HG03066 (cell line): ENCODE results near the gene PTPN12.

ENCODE experiments used
- ATAC-seq: cut with Tn5 transposase; IDR thresholded peaks from one replicate; pipeline ENCODE4 v1.9.1; 2021; ENCODE audit warnings: low read depth; ENCODE audit not compliant: unreplicated experiment

PTPN12 gene

DNA sequence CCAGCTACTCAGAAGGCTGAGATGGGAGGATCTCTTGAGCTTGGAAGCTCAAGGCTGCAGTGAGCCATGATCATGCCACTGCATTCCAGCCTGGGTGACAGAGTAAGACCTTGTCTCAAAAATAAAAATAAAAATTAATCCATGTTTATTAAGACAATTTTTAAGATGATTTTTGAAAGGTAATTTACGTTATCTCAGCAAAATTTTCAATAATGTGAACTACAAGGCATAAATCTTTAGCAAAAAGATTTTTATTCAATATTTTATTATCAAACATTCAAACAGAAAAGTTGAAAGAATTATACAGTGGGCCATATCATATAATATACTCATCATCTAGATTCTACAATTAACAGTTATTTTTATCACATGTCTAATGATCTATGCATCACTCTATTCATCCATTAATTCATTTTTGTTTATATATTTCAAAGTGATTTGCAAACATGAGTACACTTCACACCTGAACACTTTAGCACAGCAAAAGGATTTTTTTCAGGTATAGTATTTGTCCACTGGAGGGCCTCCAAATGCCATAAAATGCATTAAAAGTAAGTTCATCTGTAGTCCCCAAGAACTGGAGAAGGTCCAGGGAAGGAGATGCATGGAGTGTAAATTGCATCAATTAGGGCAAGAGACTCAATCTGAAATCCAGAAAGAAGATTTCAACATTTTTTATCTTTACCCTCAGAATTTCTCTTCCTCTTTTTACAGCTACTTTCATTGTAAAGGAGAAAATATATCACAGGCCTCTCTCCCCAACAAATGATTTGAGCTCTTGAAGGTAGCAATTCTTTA is 120.5 kb downstream of the PTPN12 start:
- ATAC-seq, result no peak

DNA sequence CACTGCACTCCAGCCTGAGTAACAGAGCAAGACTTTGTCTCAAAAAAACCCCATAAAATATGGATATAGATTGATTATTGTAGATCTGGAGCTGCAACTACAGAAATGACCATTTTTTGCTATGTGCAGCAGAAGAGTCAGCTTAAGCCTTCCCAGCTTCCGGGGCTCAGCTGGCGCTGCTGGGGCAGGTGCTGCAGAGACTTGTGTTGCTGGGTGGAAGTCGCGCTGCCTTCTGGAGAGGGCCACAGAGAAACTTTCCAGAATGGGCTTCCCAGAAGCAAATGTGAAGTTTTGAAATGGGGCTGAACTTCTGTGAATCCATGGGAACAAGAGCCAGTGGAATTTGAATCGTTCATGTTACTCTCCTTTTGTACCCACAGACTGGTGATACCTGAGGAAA is 121.8 kb downstream of the PTPN12 start:
- ATAC-seq, result no peak

DNA sequence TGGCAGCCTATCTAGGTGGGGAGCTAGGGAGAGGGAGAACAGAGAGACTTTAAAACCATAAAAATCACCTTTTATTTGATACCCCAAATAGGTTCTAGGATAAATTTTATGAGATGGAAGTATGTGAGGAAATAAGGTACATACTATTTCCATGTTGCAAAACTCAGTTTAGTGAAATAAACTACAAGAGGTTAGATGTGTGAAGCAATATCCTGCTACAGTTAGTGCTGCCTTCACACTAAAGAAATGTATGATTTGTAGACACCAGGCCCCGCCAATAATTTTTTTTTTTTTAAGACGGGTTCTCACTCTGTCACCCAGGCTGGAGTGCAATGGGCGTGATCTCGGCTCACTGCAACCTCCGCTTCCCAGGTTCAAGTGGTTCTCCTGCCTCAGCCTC is 124.7 kb downstream of the PTPN12 start:
- ATAC-seq, result no peak

DNA sequence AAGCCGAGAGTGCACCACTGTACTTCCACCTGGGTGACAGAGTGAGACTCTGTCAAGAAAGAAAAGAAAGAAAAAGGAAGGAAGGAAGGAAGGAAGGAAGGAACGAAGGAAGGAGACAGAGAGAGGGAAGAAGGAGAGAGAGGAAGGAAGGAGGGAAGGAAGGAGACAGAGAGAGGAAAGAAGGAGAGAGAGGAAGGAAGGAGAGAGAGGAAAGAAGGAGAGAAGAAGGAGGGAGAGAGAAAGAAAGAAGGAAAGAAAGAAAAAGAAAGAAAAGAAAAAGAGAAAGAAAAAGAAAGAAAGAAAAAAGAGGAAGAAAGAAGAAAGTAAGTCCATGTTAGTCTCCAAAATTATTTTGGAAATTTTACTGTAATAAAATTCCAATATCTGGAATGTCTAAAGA is 125.8 kb downstream of the PTPN12 start:
- ATAC-seq, result no peak

DNA sequence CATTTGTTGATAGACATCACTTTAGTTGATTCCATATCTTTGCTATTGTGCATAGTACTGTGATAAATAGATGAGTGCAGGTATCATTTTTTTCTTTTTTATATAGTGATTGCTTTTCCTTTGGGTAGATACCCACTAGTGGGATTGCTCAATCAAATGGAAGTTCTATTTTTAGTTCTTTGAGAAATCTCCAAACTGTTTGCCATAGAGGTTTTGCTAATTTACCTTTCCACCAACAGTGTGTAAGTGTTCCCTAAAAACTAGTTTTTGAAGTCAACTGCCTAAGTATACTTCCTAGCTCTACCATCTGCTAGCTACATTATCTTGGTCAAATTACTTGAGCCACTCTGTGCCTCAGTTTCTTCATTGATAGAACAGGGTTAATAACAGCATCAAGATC is 127.6 kb downstream of the PTPN12 start:
- no peak for ATAC-seq

DNA sequence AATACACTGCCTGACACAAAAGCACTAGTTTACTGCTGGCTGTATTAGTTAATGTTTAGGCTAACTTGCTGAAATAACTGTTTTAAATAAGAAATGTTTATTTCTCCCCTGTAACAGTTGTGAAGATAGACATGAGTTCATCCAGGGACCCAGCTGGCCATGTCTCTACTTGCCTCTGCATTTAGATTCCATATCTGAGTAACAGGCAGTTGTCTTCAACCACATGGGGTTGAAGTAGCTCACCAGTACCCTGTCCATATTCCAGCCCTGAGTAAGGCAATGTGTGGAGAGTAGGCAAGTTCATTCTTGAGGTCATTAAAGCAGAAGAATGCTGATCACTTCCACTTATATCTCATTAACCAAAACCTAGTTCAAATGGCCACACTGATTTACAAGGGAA is 128.1 kb downstream of the PTPN12 start:
- no peak for ATAC-seq

DNA sequence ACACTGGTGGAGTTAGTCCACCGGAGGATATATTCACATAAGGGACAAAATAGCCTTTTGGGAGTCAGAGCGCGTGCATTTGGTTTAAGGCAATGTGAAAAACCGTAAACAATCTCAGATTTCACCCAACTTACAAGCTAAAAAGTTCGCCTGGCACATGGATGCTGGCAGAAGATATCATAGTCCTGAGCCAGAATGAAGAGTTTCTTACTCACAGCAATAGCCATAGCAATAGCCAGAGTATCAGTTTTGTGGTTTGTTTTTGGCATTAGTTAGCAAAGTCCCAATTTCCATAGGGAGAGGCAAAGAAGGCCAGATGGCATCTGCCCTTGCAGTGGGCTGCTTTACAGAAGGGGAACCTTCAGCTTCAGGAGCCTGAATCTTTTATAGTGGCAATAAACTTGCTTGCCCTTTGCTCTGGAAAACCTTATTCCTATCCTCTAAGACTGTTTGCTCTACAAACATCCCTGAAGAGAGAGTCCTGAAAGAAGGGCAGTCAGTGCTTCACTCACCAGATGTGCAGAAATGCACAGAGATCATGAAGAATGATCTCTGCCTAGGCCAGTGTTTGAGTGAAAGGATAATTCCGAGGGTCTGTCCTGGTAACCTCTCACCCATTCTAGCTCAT is 130.5 kb downstream of the PTPN12 start:
- ATAC-seq, result no peak

DNA sequence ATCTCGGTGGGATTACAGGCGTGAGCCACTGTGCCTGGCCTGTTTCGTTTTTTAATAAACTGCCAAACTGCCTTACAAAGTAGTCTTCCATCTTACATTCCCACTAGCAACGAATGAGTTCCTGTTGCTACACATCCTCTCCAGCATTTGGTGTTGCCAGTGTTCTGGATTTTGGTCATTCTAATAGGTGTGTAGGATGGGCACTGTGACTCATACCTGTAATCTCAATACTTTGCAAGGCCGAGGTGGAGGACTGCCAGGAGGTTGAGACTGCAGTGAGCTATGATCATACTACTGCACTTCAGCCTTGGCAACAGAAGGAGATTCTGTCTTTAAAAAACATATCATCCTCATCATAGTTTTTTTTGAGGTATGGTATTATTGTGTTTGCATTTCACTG is 137.8 kb downstream of the PTPN12 start:
- ATAC-seq, result no peak

DNA sequence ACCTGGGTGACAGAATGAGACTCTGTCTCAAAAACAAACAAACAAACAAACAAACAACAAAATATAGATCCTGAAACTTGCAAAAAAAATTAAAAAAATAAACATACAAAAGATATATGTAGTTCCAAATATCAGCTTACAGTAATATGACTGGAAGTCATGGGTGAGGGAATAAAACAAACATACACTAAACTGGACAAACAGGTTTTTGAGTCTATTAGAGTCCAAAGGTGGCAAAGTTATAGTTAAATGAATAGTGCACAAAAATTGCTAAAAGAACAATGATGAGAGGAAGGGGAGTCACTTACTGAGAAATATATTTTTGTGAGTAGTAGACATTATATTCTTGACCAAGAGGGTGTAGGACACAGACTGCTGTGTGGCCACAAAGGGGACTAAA is 142.5 kb downstream of the PTPN12 start:
- no peak for ATAC-seq

DNA sequence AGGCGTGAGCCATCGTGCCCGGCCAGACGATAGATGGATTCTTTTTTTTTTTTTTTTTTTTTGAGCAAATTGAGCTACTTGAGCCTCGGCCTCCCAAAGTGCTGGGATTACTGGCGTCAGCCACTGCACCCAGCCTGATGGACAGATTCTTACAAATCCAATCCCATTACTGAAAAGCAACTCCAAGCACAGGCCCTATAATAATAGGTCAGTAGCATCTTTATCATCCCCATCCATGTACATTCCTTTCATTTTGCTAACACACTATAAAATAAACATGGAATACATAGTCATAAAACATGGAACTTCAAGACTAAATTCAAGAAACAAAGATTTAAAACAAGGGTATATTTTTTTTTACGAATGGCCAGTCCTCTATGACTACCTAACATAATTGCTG is 143.2 kb downstream of the PTPN12 start:
- ATAC-seq, result no peak

DNA sequence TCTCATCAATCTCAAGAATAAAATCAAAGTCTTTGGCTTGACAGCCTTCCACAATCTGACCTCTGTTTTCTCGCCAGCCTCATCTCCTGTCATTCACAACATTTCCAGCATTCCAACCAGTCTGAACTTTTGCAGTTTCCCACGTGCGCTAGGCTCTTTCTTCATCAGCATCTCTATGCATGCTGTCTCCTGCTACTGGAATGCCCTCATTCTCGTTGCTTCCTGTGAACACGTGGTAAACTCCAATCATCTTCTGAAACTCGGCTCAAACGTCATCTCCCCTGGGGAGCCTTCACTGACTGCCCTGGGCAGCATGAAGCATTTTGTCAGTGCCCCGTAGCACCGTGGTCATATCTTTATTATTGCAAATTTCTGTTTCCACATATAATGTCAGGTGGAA is 146.9 kb downstream of the PTPN12 start:
- ATAC-seq, result no peak

DNA sequence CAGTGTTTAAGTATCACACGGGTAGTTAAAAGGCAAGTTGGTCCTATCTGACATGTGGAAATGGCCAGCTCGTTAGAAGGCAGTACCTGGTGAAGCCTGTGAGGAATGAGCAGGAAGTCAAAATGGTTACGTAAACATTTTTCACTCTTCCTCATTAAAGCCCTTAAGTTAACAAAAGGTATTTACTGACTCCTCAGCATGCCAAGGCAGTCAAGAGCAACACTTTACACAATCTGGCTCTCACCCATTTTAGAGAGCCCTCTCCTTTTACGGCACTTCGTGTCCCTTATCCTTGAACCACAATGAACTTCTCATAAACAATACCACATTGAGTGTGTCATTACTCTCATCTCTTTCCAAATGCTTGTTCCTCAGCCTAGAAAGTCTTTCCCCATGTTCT is 148.1 kb downstream of the PTPN12 start:
- ATAC-seq, result no peak

DNA sequence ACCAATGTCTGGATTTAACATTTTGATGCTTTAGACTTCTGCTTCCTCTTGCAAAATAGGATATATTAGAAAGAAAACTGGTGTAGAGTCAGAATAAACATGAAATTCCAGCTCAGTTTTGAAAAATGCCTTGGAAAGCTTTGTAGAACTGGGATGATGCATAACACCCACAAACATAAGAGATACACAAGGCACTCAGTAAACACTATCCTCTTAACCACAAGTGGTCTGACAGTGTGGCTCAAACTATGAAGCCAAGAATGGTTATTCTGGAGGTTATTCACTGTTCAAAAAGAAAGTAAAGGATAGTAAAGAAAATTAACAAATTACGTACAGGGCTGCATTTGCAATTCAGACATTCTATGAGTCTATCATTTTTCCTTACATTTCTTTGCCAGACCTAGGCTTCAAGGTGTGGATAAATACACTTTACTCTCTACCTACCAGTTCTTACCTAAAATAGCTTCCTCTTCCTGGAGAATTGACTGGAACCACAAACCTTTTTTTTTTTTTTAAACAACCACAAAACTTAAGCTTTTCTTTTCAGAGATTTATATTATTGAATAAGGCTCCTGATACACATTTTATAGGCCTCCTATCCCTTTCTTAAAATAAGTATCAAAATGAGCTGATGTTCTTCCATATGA is 150.1 kb downstream of the PTPN12 start:
- ATAC-seq, result no peak

DNA sequence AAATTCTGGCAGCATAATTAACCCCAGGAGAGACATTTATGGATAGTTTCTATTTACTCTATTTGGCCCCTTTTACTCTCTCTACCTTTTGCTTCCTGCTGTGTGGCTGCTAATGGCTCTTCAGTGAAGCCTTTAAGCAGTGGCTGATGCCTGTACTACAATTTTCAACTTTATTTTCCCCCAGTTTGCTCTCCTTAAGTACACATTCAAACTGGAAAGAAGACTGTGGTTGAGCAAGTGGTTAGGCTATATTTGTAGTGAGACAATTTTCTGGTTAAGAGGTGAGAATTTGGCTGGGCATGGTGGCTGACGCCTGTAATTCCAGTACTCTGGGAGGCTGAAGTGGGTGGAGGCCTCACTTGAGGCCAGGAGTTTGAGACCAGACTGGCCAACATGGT is 150.7 kb downstream of the PTPN12 start:
- no peak for ATAC-seq
